Measurements from ENCODE around the gene PHETA2.

GRCh38 chr22:42039271-42039670, 34.8 kb upstream of the PHETA2 start:
- TF ChIP-seq POLR2A (IDR thresholded peaks at IDR 0.05) (no peak), CTCF (IDR thresholded peaks at IDR 0.05) (no peak)
